A549 (cell line): ENCODE data around the gene PITPNC1. TPM values are rescaled to one million over a fixed set of nuclear protein-coding genes. Genes with fewer than 3 reads are reported as not detected.

Experiments
- ATAC-seq, 2 experiments: fragments of 200-7000 bp in 1 of 2; fragments of >200 bp in 1 of 2; cut with Nextera tagmentation in 1 of 2; cut with Tn5 transposase in 1 of 2; 3 replicates each; pipeline versions ENCODE4 v1.8.0 to v1.9.1; 2018 to 2020; ENCODE audit warnings: mild to moderate bottlenecking in 1 of 2, moderate library complexity in 1 of 2
- CTCF ChIA-PET: fragments of 300-600 bp; sonication (Branson Sonifier 250); formaldehyde crosslinking; extraction: SDS; loops from one replicate; lab custom pipeline; 2021; ENCODE audit warnings: antibody characterized with exemption, inconsistent platforms; lab: Yijun Ruan, JAX
- POLR2A ChIA-PET: fragments of 350-600 bp; formaldehyde crosslinking; extraction: SDS; loops from one replicate; lab custom pipeline; 2021; ENCODE audit warnings: antibody characterized with exemption, inconsistent platforms; lab: Yijun Ruan, JAX
- DNase-seq, 2 experiments: peaks; one replicate each; pipeline versions ENCODE4 v3.0.0 to v3.0.0-alpha.2; 2011 to 2016; ENCODE audit warnings: low read depth in 1 of 2, low spot score in 1 of 2
- FAIRE-seq: peaks from 2 replicates; lab custom pipeline; 2011; peaks lifted over from hg19 to GRCh38; lab: Jason Lieb, UNC
- H3K27ac ChIP-seq, 2 experiments: fragments of >200 bp; sonication (Bioruptor Twin); formaldehyde crosslinking; 3 replicates each; pipeline ENCODE4 v1.5.1; 2016 to 2017
- H3K4me1 ChIP-seq: fragments of >200 bp; sonication (Bioruptor Twin); formaldehyde crosslinking; 3 replicates; pipeline ENCODE4 v1.6.1; 2016
- H3K4me2 ChIP-seq: fragments of >200 bp; sonication (Bioruptor Twin); formaldehyde crosslinking; 3 replicates; pipeline ENCODE4 v1.6.1; 2016
- H3K4me3 ChIP-seq: fragments of >200 bp; sonication (Bioruptor Twin); formaldehyde crosslinking; 3 replicates; pipeline ENCODE4 v1.5.1; 2016
- H3K9me3 ChIP-seq: fragments of >200 bp; sonication (Bioruptor Twin); formaldehyde crosslinking; 3 replicates; pipeline ENCODE4 v1.6.1; 2016
- BHLHE40 ChIP-seq: IDR thresholded peaks from 2 replicates; pipeline ENCODE4 v1.6.1; 2012; ENCODE audit warnings: low read depth, low read length, inconsistent platforms
- CBX8 ChIP-seq: fragments of 200-600 bp; sonication (generic); IDR thresholded peaks from 2 replicates; pipeline ENCODE4 v1.6.1; 2016
- CEBPB ChIP-seq, 2 experiments: fragments of >200 bp in 1 of 2; sonication (Bioruptor Twin) in 1 of 2; formaldehyde crosslinking in 1 of 2; IDR thresholded peaks; 2 replicates each; pipeline ENCODE4 v1.6.1; 2012 to 2016
- CHD2 ChIP-seq: fragments of 150-350 bp; IDR thresholded peaks from 2 replicates; pipeline ENCODE4 v1.6.1; 2014; ENCODE audit warnings: low read length; ENCODE audit not compliant: partially characterized antibody
- EHMT2 ChIP-seq: fragments of 200-600 bp; sonication (generic); IDR thresholded peaks from 2 replicates; pipeline ENCODE4 v1.6.1; 2016; ENCODE audit warnings: antibody characterized with exemption, low read depth, mild to moderate bottlenecking, moderate library complexity
- FOSL2 ChIP-seq, 2 experiments: fragments of 450-650 bp in 1 of 2; fragments of >200 bp in 1 of 2; sonication (Bioruptor Twin) in 1 of 2; formaldehyde crosslinking; IDR thresholded peaks; 2 replicates each; pipeline versions ENCODE4 v1.5.0 to v1.6.1; 2016 to 2020; ENCODE audit warnings: mild to moderate bottlenecking in 1 of 2, moderate library complexity in 1 of 2
- HDAC2 ChIP-seq: fragments of 200-600 bp; sonication (generic); IDR thresholded peaks from 2 replicates; pipeline ENCODE4 v1.6.1; 2016
- HOXA7 ChIP-seq: fragments of 250-450 bp; sonication (Bioruptor Pico); IDR thresholded peaks from 2 replicates; pipeline ENCODE4 v1.5.0; 2020; ENCODE audit warnings: mild to moderate bottlenecking, moderate library complexity
- HOXB5 ChIP-seq: fragments of 250-450 bp; sonication (Bioruptor Pico); IDR thresholded peaks from 2 replicates; pipeline ENCODE4 v1.5.0; 2020; ENCODE audit warnings: mild to moderate bottlenecking, moderate library complexity
- MAZ ChIP-seq: fragments of 150-350 bp; IDR thresholded peaks from 2 replicates; pipeline ENCODE4 v1.6.1; 2014; ENCODE audit warnings: antibody characterized with exemption, low read depth, low read length, borderline replicate concordance
- NFE2L2 ChIP-seq: fragments of 150-350 bp; conservative IDR thresholded peaks from 2 replicates; pipeline ENCODE4 v1.6.1; 2014; ENCODE audit warnings: low read length
- PBX3 ChIP-seq: IDR thresholded peaks from 2 replicates; pipeline ENCODE4 v1.6.1; 2012
- RAD21 ChIP-seq, 2 experiments: fragments of >200 bp in 1 of 2; sonication (Bioruptor Twin) in 1 of 2; formaldehyde crosslinking in 1 of 2; IDR thresholded peaks in 1 of 2; conservative IDR thresholded peaks in 1 of 2; 2 replicates in 1 of 2; 3 replicates in 1 of 2; pipeline ENCODE4 v1.6.1; 2012 to 2018; ENCODE audit warnings: inconsistent platforms in 1 of 2
- RCOR1 ChIP-seq: fragments of 150-350 bp; IDR thresholded peaks from 2 replicates; pipeline ENCODE4 v1.6.1; 2014; ENCODE audit warnings: antibody characterized with exemption, low read length, low read depth
- RFX5 ChIP-seq: fragments of 450-650 bp; IDR thresholded peaks from 2 replicates; pipeline ENCODE4 v1.7.1; 2014; ENCODE audit warnings: antibody characterized with exemption, mild to moderate bottlenecking, moderate library complexity
- SREBF2 ChIP-seq: fragments of 450-650 bp; IDR thresholded peaks from 2 replicates; pipeline ENCODE4 v1.6.1; 2014; ENCODE audit warnings: mild to moderate bottlenecking, moderate library complexity
- USF2 ChIP-seq: fragments of 450-650 bp; IDR thresholded peaks from 2 replicates; pipeline ENCODE4 v1.6.1; 2014; ENCODE audit warnings: antibody characterized with exemption
- ZFP36 ChIP-seq: fragments of 450-650 bp; IDR thresholded peaks from 2 replicates; pipeline ENCODE4 v1.6.1; 2014; ENCODE audit warnings: borderline replicate concordance; ENCODE audit not compliant: partially characterized antibody
- WGBS: methylation state at CpG from one replicate; pipeline ENCODE4 v1.1.6; 2017; ENCODE audit errors: missing lambda C conversion rate; 5-methylcytosine and 5-hydroxymethylcytosine counted together
- polyA plus RNA-seq, 4 experiments: library from polyadenylated mRNA; depleted of rRNA in 3 of 4; stranded (reverse); fragments of >200 nt; fragmentation: RNase III in 1 of 4; extraction: RNeasy Plus Mini Kit Qiagen cat#74134 plus additional on column Dnase treatment in 1 of 4; gene quantifications; 2 replicates in 3 of 4; 3 replicates in 1 of 4; pipeline ENCODE4 v1.2.3, GENCODE V29; 2011 to 2017
- TF ChIP-seq, protein P1 (sequence below): fragments of 250-450 bp; sonication (Bioruptor Pico); IDR thresholded peaks from 2 replicates; pipeline ENCODE4 v1.5.0; 2021; ENCODE audit warnings: mild to moderate bottlenecking, moderate library complexity, borderline replicate concordance
- TF ChIP-seq, protein P2 (sequence below): fragments of >200 bp; sonication (Bioruptor Twin); formaldehyde crosslinking; IDR thresholded peaks from 3 replicates; pipeline ENCODE4 v1.5.1; 2016
- TF ChIP-seq, protein P3 (sequence below): IDR thresholded peaks from 2 replicates; pipeline ENCODE4 v1.6.1; 2012
- TF ChIP-seq, protein P4 (sequence below): fragments of >200 bp; sonication (Bioruptor Twin); formaldehyde crosslinking; IDR thresholded peaks from 3 replicates; pipeline ENCODE4 v1.6.1; 2016

Gene PITPNC1
- polyA plus RNA-seq, 2 of the 4 experiments (the other 2 are of a cell fraction): 3.7 to 11.2 TPM

DNA sequence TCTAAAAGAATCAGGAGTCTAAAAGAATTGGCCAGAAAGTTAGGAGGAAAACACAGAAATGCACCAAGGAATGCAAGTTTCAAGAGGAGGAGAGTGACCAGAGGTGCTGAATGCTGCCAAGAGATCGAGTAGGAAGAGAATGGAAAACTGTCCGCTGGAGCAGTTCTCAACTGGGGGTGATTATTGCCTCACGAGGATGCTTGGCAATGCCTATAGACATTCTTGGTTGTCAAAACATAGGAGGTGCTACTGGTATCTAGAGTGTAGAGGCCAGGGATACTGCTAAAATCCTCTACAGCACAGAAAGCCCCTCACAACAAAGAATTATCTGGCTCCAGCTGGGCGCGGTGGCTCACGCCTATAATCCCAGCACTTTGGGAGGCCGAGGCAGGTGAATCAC lies 258.6 kb downstream of the PITPNC1 start (continued):
- TF ChIP-seq, protein P1, sequence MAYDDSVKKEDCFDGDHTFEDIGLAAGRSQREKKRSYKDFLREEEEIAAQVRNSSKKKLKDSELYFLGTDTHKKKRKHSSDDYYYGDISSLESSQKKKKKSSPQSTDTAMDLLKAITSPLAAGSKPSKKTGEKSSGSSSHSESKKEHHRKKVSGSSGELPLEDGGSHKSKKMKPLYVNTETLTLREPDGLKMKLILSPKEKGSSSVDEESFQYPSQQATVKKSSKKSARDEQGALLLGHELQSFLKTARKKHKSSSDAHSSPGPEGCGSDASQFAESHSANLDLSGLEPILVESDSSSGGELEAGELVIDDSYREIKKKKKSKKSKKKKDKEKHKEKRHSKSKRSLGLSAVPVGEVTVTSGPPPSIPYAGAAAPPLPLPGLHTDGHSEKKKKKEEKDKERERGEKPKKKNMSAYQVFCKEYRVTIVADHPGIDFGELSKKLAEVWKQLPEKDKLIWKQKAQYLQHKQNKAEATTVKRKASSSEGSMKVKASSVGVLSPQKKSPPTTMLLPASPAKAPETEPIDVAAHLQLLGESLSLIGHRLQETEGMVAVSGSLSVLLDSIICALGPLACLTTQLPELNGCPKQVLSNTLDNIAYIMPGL (CRISPR knock-in tag): no peak
- TF ChIP-seq BHLHE40 (no peak), CBX8 (no peak), MAZ (no peak), HOXB5 (CRISPR knock-in tag) (no peak), ZFP36 (no peak), FOSL2 (IDR thresholded peaks at IDR 0.05) (no peak), FOSL2 (CRISPR knock-in tag; IDR thresholded peaks at IDR 0.05) (no peak), NFE2L2 (no peak), PBX3 (no peak)

DNA sequence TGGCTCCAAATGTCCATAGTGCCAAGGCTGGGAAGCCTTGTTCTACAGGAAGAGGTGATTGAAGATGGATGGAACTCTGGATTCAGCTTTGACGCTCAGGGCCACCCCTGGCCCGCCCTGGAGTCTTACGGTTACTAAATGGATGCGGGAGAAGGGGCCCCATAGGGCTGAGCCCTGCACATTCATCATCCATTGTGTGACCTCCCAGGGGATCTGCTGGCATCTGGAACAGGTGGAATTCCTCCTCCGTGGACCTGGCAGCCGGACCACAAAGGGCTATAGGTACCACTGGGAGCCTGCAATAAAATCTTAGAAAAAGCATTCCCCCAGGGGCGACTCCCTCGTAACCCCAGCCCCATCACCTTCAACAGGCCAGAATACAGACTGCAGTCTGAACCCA lies 259.2 kb downstream of the PITPNC1 start:
- FAIRE-seq (no peak), ATAC-seq (no peak), DNase-seq (no peak)
- Histone ChIP-seq H3K4me3 (no peak overlapping the region), H3K4me1 (no peaks in the 10 kb centered on the region), H3K4me2 (no peak overlapping the region), H3K9me3 (no peaks in the 10 kb centered on the region), H3K27ac (no peak overlapping the region)
- 78% methylated on average over 8 of the region's 8 CpGs for WGBS
- CTCF ChIA-PET: interaction anchor here (1.1 to 1.9 kb wide), 3 partner anchors 12 to 257 kb away, joined by 3 to 5 read pairs (median 5); no protein-coding TSS in a partner anchor
- POLR2A ChIA-PET: no interaction called here
- TF ChIP-seq FOSL2 (IDR thresholded peaks at IDR 0.05): no peak
- no peak for TF ChIP-seq FOSL2 (CRISPR knock-in tag; IDR thresholded peaks at IDR 0.05)
- TF ChIP-seq, protein P2, sequence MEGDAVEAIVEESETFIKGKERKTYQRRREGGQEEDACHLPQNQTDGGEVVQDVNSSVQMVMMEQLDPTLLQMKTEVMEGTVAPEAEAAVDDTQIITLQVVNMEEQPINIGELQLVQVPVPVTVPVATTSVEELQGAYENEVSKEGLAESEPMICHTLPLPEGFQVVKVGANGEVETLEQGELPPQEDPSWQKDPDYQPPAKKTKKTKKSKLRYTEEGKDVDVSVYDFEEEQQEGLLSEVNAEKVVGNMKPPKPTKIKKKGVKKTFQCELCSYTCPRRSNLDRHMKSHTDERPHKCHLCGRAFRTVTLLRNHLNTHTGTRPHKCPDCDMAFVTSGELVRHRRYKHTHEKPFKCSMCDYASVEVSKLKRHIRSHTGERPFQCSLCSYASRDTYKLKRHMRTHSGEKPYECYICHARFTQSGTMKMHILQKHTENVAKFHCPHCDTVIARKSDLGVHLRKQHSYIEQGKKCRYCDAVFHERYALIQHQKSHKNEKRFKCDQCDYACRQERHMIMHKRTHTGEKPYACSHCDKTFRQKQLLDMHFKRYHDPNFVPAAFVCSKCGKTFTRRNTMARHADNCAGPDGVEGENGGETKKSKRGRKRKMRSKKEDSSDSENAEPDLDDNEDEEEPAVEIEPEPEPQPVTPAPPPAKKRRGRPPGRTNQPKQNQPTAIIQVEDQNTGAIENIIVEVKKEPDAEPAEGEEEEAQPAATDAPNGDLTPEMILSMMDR: no peak
- TF ChIP-seq, protein P3, sequence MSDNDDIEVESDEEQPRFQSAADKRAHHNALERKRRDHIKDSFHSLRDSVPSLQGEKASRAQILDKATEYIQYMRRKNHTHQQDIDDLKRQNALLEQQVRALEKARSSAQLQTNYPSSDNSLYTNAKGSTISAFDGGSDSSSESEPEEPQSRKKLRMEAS: no peak
- TF ChIP-seq, protein P4, sequence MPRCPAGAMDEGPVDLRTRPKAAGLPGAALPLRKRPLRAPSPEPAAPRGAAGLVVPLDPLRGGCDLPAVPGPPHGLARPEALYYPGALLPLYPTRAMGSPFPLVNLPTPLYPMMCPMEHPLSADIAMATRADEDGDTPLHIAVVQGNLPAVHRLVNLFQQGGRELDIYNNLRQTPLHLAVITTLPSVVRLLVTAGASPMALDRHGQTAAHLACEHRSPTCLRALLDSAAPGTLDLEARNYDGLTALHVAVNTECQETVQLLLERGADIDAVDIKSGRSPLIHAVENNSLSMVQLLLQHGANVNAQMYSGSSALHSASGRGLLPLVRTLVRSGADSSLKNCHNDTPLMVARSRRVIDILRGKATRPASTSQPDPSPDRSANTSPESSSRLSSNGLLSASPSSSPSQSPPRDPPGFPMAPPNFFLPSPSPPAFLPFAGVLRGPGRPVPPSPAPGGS: no peak
- no peak for TF ChIP-seq RAD21 (conservative IDR thresholded peaks at IDR 0.05 in 1 of 2, IDR thresholded peaks at IDR 0.05 in 1 of 2)
- no peak for TF ChIP-seq SREBF2
- no peak for TF ChIP-seq CHD2
- no peak for TF ChIP-seq CEBPB (IDR thresholded peaks at IDR 0.05)
- TF ChIP-seq HDAC2: no peak
- TF ChIP-seq RCOR1: no peak
- TF ChIP-seq RFX5: no peak
- TF ChIP-seq USF2: no peak
- no peak for TF ChIP-seq EHMT2
- no peak for TF ChIP-seq HOXA7 (CRISPR knock-in tag)
